ENCODE data around the gene ANAPC16. TPM values are rescaled to one million over a fixed set of nuclear protein-coding genes. Genes with fewer than 3 reads are reported as not detected.

ANAPC16 gene
- total RNA-seq, 1 donor from 2014 or later, result 76.6 TPM

DNA sequence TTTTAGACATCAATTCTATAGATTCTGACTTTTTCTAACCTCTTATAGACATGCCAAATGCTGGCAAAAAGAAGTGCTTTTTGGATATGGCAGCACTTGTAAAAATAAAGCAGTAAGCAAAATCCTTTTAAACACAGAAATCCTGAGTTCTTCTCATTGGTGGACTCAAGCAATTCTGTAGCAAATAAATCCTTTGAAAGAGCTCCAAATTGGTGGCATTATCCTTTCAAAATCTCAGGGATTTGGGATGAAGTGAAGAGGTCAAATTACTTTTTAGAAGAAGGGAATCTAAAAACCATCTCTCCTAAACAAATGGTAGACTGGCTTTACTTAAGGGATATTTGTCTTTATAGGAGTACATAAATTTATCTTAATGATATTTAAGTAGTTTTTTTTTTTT is 17.8 kb downstream of the ANAPC16 start:
- H3K4me1 ChIP-seq, result peaks cover 12% of the 10 kb centered on the region
- no peak overlapping the region for H3K27ac ChIP-seq
- H3K4me3 ChIP-seq, result no peak overlapping the region
- DNase-seq (ENCODE audit: extremely low spot score in 2 of 2), result no peak
- no peaks in the 10 kb centered on the region for H3K27me3 ChIP-seq
- peaks cover 0 to 48% of the 10 kb centered on the region in 2 donors for H3K36me3 ChIP-seq
- no peak for TF ChIP-seq CTCF (IDR thresholded peaks at IDR 0.05)
- no peak for TF ChIP-seq POLR2A (IDR thresholded peaks at IDR 0.05)
- TF ChIP-seq POLR2AphosphoS5 (IDR thresholded peaks at IDR 0.05; ENCODE audit: insufficient read depth in 1 of 2, low read depth in 1 of 2), result no peak
- intact Hi-C loops (cut with DNase I), result no loop called here
- no peaks in the 10 kb centered on the region for H3K9me3 ChIP-seq

DNA sequence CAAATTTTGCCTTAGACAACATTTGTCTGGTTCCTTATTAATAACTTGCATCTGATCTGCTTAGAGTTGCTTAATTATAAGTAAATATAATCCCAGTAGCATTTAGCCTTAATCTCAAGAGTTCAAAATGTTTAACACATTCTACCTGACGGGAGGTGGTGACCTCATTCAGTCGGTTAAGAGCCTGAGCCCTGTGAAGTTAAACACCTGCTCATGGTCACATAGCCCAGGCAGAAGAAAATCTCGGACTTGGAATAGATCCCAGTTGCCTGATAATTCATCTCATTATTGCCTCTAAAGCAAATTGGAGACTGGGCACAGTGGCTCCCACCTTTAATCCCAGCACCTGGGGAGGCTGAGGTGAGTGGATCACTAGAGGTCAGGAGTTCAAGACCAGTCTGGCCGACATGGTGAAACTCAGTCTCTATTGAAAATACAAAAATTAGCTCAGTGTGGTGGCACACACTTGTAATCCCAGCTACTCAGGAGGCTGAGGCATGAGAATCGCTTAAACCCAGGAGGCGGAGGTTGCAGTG is 18.8 kb downstream of the ANAPC16 start:
- H3K27ac ChIP-seq, result no peak overlapping the region
- intact Hi-C loops (cut with DNase I), result no loop called here

GRCh38 chr10:72235544-72236279 is 19.9 kb downstream of the ANAPC16 start:
- TF ChIP-seq CTCF (IDR thresholded peaks at IDR 0.05) (no peak), POLR2AphosphoS5 (IDR thresholded peaks at IDR 0.05; ENCODE audit: insufficient read depth in 1 of 2, low read depth in 1 of 2) (no peak), POLR2A (IDR thresholded peaks at IDR 0.05) (no peak)
- intact Hi-C loops (cut with DNase I), result no loop called here
- no peak overlapping the region for H3K27ac ChIP-seq
- no peaks in the 10 kb centered on the region for H3K27me3 ChIP-seq
- H3K4me3 ChIP-seq, result no peak overlapping the region
- H3K9me3 ChIP-seq, result no peaks in the 10 kb centered on the region
- DNase-seq (ENCODE audit: extremely low spot score in 2 of 2), result no peak
- H3K4me1 ChIP-seq, result no peaks in the 10 kb centered on the region
- H3K36me3 ChIP-seq, result peaks cover 0 to 43% of the 10 kb centered on the region in 2 donors

More for the DNA sequence above, 18.8 kb downstream of the ANAPC16 start:
- Histone ChIP-seq H3K36me3 (peaks cover 0 to 48% of the 10 kb centered on the region in 2 donors), H3K9me3 (no peaks in the 10 kb centered on the region), H3K4me3 (no peak overlapping the region), H3K27me3 (no peaks in the 10 kb centered on the region), H3K4me1 (peaks cover 7% of the 10 kb centered on the region)
- no peak for TF ChIP-seq CTCF (IDR thresholded peaks at IDR 0.05)
- no peak for TF ChIP-seq POLR2A (IDR thresholded peaks at IDR 0.05)
- no peak for TF ChIP-seq POLR2AphosphoS5 (IDR thresholded peaks at IDR 0.05; ENCODE audit: insufficient read depth in 1 of 2, low read depth in 1 of 2)
- no peak for DNase-seq (ENCODE audit: extremely low spot score in 2 of 2)

GRCh38 chr10:72238392-72239175 is 22.8 kb downstream of the ANAPC16 start:
- no peak for DNase-seq (ENCODE audit: extremely low spot score in 2 of 2)
- no peak overlapping the region for H3K27ac ChIP-seq
- intact Hi-C loops (cut with DNase I), result no loop called here
- peaks cover 0 to 20% of the 10 kb centered on the region in 2 donors for H3K36me3 ChIP-seq
- H3K27me3 ChIP-seq, result no peaks in the 10 kb centered on the region
- peaks cover 22% of the 10 kb centered on the region for H3K4me1 ChIP-seq
- no peak overlapping the region for H3K4me3 ChIP-seq
- no peaks in the 10 kb centered on the region for H3K9me3 ChIP-seq
- TF ChIP-seq POLR2AphosphoS5 (IDR thresholded peaks at IDR 0.05; ENCODE audit: insufficient read depth in 1 of 2, low read depth in 1 of 2) (no peak), POLR2A (IDR thresholded peaks at IDR 0.05) (no peak), CTCF (IDR thresholded peaks at IDR 0.05) (no peak)
